SU-DHL-6 (cell line): ENCODE results near the gene ATP10D.

ENCODE experiments used
- EZH2phosphoT487 ChIP-seq: fragments of 200-600 bp; sonication (generic), shearing (Covaris generic); conservative IDR thresholded peaks from 2 replicates; pipeline ENCODE4 v1.6.1; 2018; ENCODE audit warnings: mild to moderate bottlenecking, antibody characterized with exemption, low read length, moderate library complexity, mixed read lengths
- TF ChIP-seq, protein P1 (sequence below): fragments of 200-600 bp; sonication (generic); IDR thresholded peaks from one replicate; pipeline ENCODE4 v1.5.1; 2017; ENCODE audit warnings: antibody characterized with exemption, mild to moderate bottlenecking, low read length, moderate library complexity; ENCODE audit not compliant: insufficient read depth, poor library complexity, severe bottlenecking

DNA sequence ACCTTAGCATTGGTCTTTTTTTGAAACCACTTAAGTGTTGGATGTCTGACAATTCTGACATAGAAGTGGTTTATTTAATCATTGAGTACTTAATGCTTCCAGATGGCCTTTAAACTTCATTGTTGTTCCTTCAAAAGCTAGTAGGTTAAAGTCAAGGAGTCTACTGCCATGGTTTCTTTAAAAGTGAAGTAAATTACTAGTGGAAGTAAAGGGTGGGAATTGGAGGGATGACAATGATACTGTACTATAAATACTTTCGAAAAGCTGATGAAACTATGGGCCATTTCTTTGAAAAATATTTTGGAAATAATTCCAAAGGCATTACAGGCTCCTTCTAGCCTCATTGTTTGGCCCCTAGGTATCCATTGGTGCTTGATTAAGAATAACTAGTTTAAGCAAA is 51.9 kb downstream of the ATP10D start:
- TF ChIP-seq, protein P1, sequence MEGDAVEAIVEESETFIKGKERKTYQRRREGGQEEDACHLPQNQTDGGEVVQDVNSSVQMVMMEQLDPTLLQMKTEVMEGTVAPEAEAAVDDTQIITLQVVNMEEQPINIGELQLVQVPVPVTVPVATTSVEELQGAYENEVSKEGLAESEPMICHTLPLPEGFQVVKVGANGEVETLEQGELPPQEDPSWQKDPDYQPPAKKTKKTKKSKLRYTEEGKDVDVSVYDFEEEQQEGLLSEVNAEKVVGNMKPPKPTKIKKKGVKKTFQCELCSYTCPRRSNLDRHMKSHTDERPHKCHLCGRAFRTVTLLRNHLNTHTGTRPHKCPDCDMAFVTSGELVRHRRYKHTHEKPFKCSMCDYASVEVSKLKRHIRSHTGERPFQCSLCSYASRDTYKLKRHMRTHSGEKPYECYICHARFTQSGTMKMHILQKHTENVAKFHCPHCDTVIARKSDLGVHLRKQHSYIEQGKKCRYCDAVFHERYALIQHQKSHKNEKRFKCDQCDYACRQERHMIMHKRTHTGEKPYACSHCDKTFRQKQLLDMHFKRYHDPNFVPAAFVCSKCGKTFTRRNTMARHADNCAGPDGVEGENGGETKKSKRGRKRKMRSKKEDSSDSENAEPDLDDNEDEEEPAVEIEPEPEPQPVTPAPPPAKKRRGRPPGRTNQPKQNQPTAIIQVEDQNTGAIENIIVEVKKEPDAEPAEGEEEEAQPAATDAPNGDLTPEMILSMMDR, result no peak
- TF ChIP-seq EZH2phosphoT487, result no peak
